NT2/D1 (cell line): Measurements from ENCODE around the gene SNF8.

Experiments
- DNase-seq: peaks from one replicate; pipeline ENCODE4 v3.0.0-alpha.2; 2011; ENCODE audit warnings: low read depth, low spot score
- H3K27me3 ChIP-seq: 2 replicates; pipeline ENCODE4 v1.6.0; 2011; ENCODE audit warnings: mild to moderate bottlenecking; ENCODE audit not compliant: insufficient read length, insufficient read depth
- H3K36me3 ChIP-seq: 2 replicates; pipeline ENCODE4 v1.6.1; 2011; ENCODE audit warnings: mild to moderate bottlenecking, low read length, mixed read lengths; ENCODE audit not compliant: insufficient read depth, insufficient read length
- H3K4me1 ChIP-seq: 2 replicates; pipeline ENCODE4 v1.5.1; 2011; ENCODE audit not compliant: insufficient read depth, insufficient read length
- H3K4me3 ChIP-seq: 2 replicates; pipeline ENCODE4 v1.5.1; 2011; ENCODE audit warnings: low read depth; ENCODE audit not compliant: insufficient read length
- H3K9ac ChIP-seq: 2 replicates; pipeline ENCODE4 v1.6.0; 2011; ENCODE audit warnings: low read depth; ENCODE audit not compliant: insufficient read length
- H3K9me3 ChIP-seq: 2 replicates; pipeline ENCODE4 v1.5.1; 2011; ENCODE audit warnings: mild to moderate bottlenecking, low read length; ENCODE audit not compliant: insufficient read depth
- SUZ12 ChIP-seq: IDR thresholded peaks from 2 replicates; pipeline ENCODE4 v1.6.1; 2011; ENCODE audit not compliant: insufficient read length, insufficient read depth; ENCODE audit errors: extremely low read depth
- YY1 ChIP-seq: IDR thresholded peaks from 2 replicates; pipeline ENCODE4 v1.6.1; 2011; ENCODE audit not compliant: insufficient read length, insufficient read depth
- ZNF274 ChIP-seq: IDR thresholded peaks from 2 replicates; pipeline ENCODE4 v1.6.1; 2011; ENCODE audit warnings: mild to moderate bottlenecking, low read depth, low read length

The SNF8 gene

GRCh38 chr17:48981927-48982539, 37.4 kb upstream of the SNF8 start:
- no peaks in the 10 kb centered on the region for H3K27me3 ChIP-seq
- no peak overlapping the region for H3K9ac ChIP-seq
- no peak overlapping the region for H3K4me3 ChIP-seq
- H3K4me1 ChIP-seq = no peaks in the 10 kb centered on the region
- H3K9me3 ChIP-seq = no peaks in the 10 kb centered on the region
- no peak for DNase-seq
- no peak for TF ChIP-seq YY1
- no peak for TF ChIP-seq ZNF274
- no peak for TF ChIP-seq SUZ12
- H3K36me3 ChIP-seq = no peaks in the 10 kb centered on the region

GRCh38 chr17:48973806-48974205, 29.2 kb upstream of the SNF8 start:
- Histone ChIP-seq H3K36me3 (no peaks in the 10 kb centered on the region), H3K4me1 (peaks cover 22% of the 10 kb centered on the region), H3K9me3 (no peaks in the 10 kb centered on the region), H3K27me3 (no peaks in the 10 kb centered on the region), H3K9ac (no peak overlapping the region), H3K4me3 (no peak overlapping the region)
- TF ChIP-seq ZNF274 (no peak), SUZ12 (no peak), YY1 (no peak)
- no peak for DNase-seq

GRCh38 chr17:48972749-48973097, 28.1 kb upstream of the SNF8 start:
- no peak overlapping the region for H3K4me3 ChIP-seq
- no peak for TF ChIP-seq SUZ12
- TF ChIP-seq YY1 = no peak
- no peaks in the 10 kb centered on the region for H3K9me3 ChIP-seq
- H3K27me3 ChIP-seq = no peaks in the 10 kb centered on the region
- peak overlapping the region; percentile 23 for H3K9ac ChIP-seq
- H3K4me1 ChIP-seq = peaks cover 24% of the 10 kb centered on the region
- DNase-seq = no peak
- no peaks in the 10 kb centered on the region for H3K36me3 ChIP-seq

GRCh38 chr17:48970865-48971687, 26.4 kb upstream of the SNF8 start:
- Histone ChIP-seq H3K27me3 (no peaks in the 10 kb centered on the region), H3K4me3 (no peak overlapping the region), H3K36me3 (no peaks in the 10 kb centered on the region), H3K9ac (no peak overlapping the region), H3K9me3 (no peaks in the 10 kb centered on the region), H3K4me1 (peaks cover 27% of the 10 kb centered on the region)
- no peak for DNase-seq
- TF ChIP-seq SUZ12 (no peak), YY1 (no peak), ZNF274 (no peak)

- Histone ChIP-seq H3K4me3 (no peak overlapping the region), H3K27me3 (no peaks in the 10 kb centered on the region), H3K9me3 (no peaks in the 10 kb centered on the region), H3K36me3 (no peaks in the 10 kb centered on the region), H3K9ac (no peak overlapping the region), H3K4me1 (peaks cover 27% of the 10 kb centered on the region)
- TF ChIP-seq ZNF274 = no peak
- TF ChIP-seq YY1 = no peak
- no peak for TF ChIP-seq SUZ12
- no peak for DNase-seq
Measured at GRCh38 chr17:48970224-48970623, 25.6 kb upstream of the SNF8 start.

GRCh38 chr17:48961516-48962233, 17.0 kb upstream of the SNF8 start:
- peaks cover 9% of the 10 kb centered on the region for H3K4me1 ChIP-seq
- TF ChIP-seq ZNF274 = no peak
- TF ChIP-seq SUZ12 = no peak
- no peak for TF ChIP-seq YY1
- H3K9ac ChIP-seq = peak overlapping the region; percentile 64
- no peaks in the 10 kb centered on the region for H3K9me3 ChIP-seq
- H3K27me3 ChIP-seq = no peaks in the 10 kb centered on the region
- no peak overlapping the region for H3K4me3 ChIP-seq
- DNase-seq = peak; percentile 35
- peaks cover 5% of the 10 kb centered on the region for H3K36me3 ChIP-seq
